ENCODE measurements around the gene TMED7. TPM values are rescaled to one million over a fixed set of nuclear protein-coding genes. Genes with fewer than 3 reads are reported as not detected.

Gene TMED7
- total RNA-seq, 1 donor from 2014 or later: 44.0 TPM

GRCh38 chr5:115621365-115621900 is 4.4 kb downstream of the TMED7 start:
- no peaks in the 10 kb centered on the region for H3K9me3 Mint-ChIP-seq
- no peak overlapping the region for H3K27ac Mint-ChIP-seq
- peaks cover 25% of the 10 kb centered on the region for H3K4me1 Mint-ChIP-seq (ENCODE audit: low read depth)
- H3K4me3 Mint-ChIP-seq: no peak overlapping the region
- H3K36me3 Mint-ChIP-seq (ENCODE audit: low read depth): peaks cover 29% of the 10 kb centered on the region
- H3K27me3 Mint-ChIP-seq (ENCODE audit: insufficient read depth): no peaks in the 10 kb centered on the region
- intact Hi-C loops (cut with micrococcal nuclease): no loop called here
- no peak for DNase-seq (ENCODE audit: low spot score)

- no peak for DNase-seq (ENCODE audit: low spot score)
- H3K9me3 Mint-ChIP-seq: no peaks in the 10 kb centered on the region
- H3K36me3 Mint-ChIP-seq (ENCODE audit: low read depth): peaks cover 42% of the 10 kb centered on the region
- H3K27ac Mint-ChIP-seq: no peak overlapping the region
- no peak overlapping the region for H3K4me3 Mint-ChIP-seq
- peaks cover 10% of the 10 kb centered on the region for H3K4me1 Mint-ChIP-seq (ENCODE audit: low read depth)
- H3K27me3 Mint-ChIP-seq (ENCODE audit: insufficient read depth): no peaks in the 10 kb centered on the region
- intact Hi-C loops (cut with micrococcal nuclease): loop anchor here (1.0 kb wide), 1 partner anchor 9 kb away; the partner anchor contains the start of gene TMED7
These were observed 8.9 kb downstream of the TMED7 start for GRCh38 chr5:115616892-115617291.

GRCh38 chr5:115616472-115616871 is 9.4 kb downstream of the TMED7 start:
- Mint-ChIP-seq H3K27ac (no peak overlapping the region), H3K4me1 (ENCODE audit: low read depth) (peaks cover 8% of the 10 kb centered on the region), H3K36me3 (ENCODE audit: low read depth) (peaks cover 43% of the 10 kb centered on the region), H3K4me3 (no peak overlapping the region), H3K9me3 (no peaks in the 10 kb centered on the region), H3K27me3 (ENCODE audit: insufficient read depth) (no peaks in the 10 kb centered on the region)
- intact Hi-C loops (cut with micrococcal nuclease): loop anchor here (1.0 kb wide), 1 partner anchor 10 kb away; the partner anchor contains the start of gene TMED7
- DNase-seq (ENCODE audit: low spot score): no peak

- Mint-ChIP-seq H3K36me3 (ENCODE audit: low read depth) (peaks cover 30% of the 10 kb centered on the region), H3K27me3 (ENCODE audit: insufficient read depth) (no peaks in the 10 kb centered on the region), H3K4me1 (ENCODE audit: low read depth) (peaks cover 5% of the 10 kb centered on the region), H3K27ac (no peak overlapping the region), H3K4me3 (no peak overlapping the region), H3K9me3 (no peaks in the 10 kb centered on the region)
- intact Hi-C loops (cut with micrococcal nuclease): loop anchor here (1.0 kb wide), 1 partner anchor 11 kb away; no protein-coding TSS in a partner anchor
- DNase-seq (ENCODE audit: low spot score): no peak
These were observed 14.0 kb downstream of the TMED7 start for GRCh38 chr5:115611873-115612272.

GRCh38 chr5:115607935-115608334 is 17.9 kb downstream of the TMED7 start:
- peaks cover 18% of the 10 kb centered on the region for H3K36me3 Mint-ChIP-seq (ENCODE audit: low read depth)
- H3K27me3 Mint-ChIP-seq (ENCODE audit: insufficient read depth): no peaks in the 10 kb centered on the region
- H3K4me1 Mint-ChIP-seq (ENCODE audit: low read depth): peaks cover 8% of the 10 kb centered on the region
- DNase-seq (ENCODE audit: low spot score): no peak
- intact Hi-C loops (cut with micrococcal nuclease): no loop called here
- H3K4me3 Mint-ChIP-seq: no peak overlapping the region
- no peak overlapping the region for H3K27ac Mint-ChIP-seq
- H3K9me3 Mint-ChIP-seq: no peaks in the 10 kb centered on the region

- H3K4me1 Mint-ChIP-seq (ENCODE audit: low read depth): peaks cover 21% of the 10 kb centered on the region
- H3K4me3 Mint-ChIP-seq: no peak overlapping the region
- no peak for DNase-seq (ENCODE audit: low spot score)
- no peaks in the 10 kb centered on the region for H3K27me3 Mint-ChIP-seq (ENCODE audit: insufficient read depth)
- peaks cover 14% of the 10 kb centered on the region for H3K36me3 Mint-ChIP-seq (ENCODE audit: low read depth)
- intact Hi-C loops (cut with micrococcal nuclease): no loop called here
- no peak overlapping the region for H3K27ac Mint-ChIP-seq
- H3K9me3 Mint-ChIP-seq: no peaks in the 10 kb centered on the region
These were observed 20.4 kb downstream of the TMED7 start for GRCh38 chr5:115605436-115605835.

GRCh38 chr5:115602591-115603125 is 23.2 kb downstream of the TMED7 start:
- Mint-ChIP-seq H3K27ac (peak overlapping the region; percentile 80), H3K4me1 (ENCODE audit: low read depth) (peaks cover 35% of the 10 kb centered on the region), H3K9me3 (no peaks in the 10 kb centered on the region), H3K4me3 (peak overlapping the region; percentile 58), H3K27me3 (ENCODE audit: insufficient read depth) (no peaks in the 10 kb centered on the region), H3K36me3 (ENCODE audit: low read depth) (peaks cover 17% of the 10 kb centered on the region)
- intact Hi-C loops (cut with micrococcal nuclease): no loop called here
- no peak for DNase-seq (ENCODE audit: low spot score)

GRCh38 chr5:115601701-115602590 is 23.9 kb downstream of the TMED7 start, which contains the start of gene TICAM2:
TSS of gene TICAM2 (minus strand) at chr5:115602479. CDS start at chr5:115581256, 21,223 bp downstream.
- no peaks in the 10 kb centered on the region for H3K27me3 Mint-ChIP-seq (ENCODE audit: insufficient read depth)
- intact Hi-C loops (cut with micrococcal nuclease): loop anchor here (1.0 to 2.0 kb wide), 8 partner anchors 9 to 239 kb away; partner anchors contain the start of genes AP3S1, ATG12, FEM1C and TMED7
- peaks cover 17% of the 10 kb centered on the region for H3K36me3 Mint-ChIP-seq (ENCODE audit: low read depth)
- peaks cover 35% of the 10 kb centered on the region for H3K4me1 Mint-ChIP-seq (ENCODE audit: low read depth)
- peak; percentile 65 for DNase-seq (ENCODE audit: low spot score)
- H3K27ac Mint-ChIP-seq: peak within 1 kb of the TSS; percentile 80
- H3K4me3 Mint-ChIP-seq: peak within 1 kb of the TSS; percentile 65
- no peaks in the 10 kb centered on the region for H3K9me3 Mint-ChIP-seq

GRCh38 chr5:115600766-115601165 is 25.1 kb downstream of the TMED7 start:
- intact Hi-C loops (cut with micrococcal nuclease): loop anchor here (1.0 to 2.0 kb wide), 8 partner anchors 11 to 241 kb away; partner anchors contain the start of genes AP3S1, ATG12, FEM1C and TMED7
- H3K9me3 Mint-ChIP-seq: no peaks in the 10 kb centered on the region
- DNase-seq (ENCODE audit: low spot score): no peak
- peaks cover 35% of the 10 kb centered on the region for H3K4me1 Mint-ChIP-seq (ENCODE audit: low read depth)
- H3K36me3 Mint-ChIP-seq (ENCODE audit: low read depth): peaks cover 17% of the 10 kb centered on the region
- H3K4me3 Mint-ChIP-seq: peak overlapping the region; percentile 65
- H3K27me3 Mint-ChIP-seq (ENCODE audit: insufficient read depth): no peaks in the 10 kb centered on the region
- H3K27ac Mint-ChIP-seq: no peak overlapping the region

- peaks cover 16% of the 10 kb centered on the region for H3K36me3 Mint-ChIP-seq (ENCODE audit: low read depth)
- peak overlapping the region; percentile 27 for H3K4me3 Mint-ChIP-seq
- peaks cover 35% of the 10 kb centered on the region for H3K4me1 Mint-ChIP-seq (ENCODE audit: low read depth)
- H3K9me3 Mint-ChIP-seq: no peaks in the 10 kb centered on the region
- no peak for DNase-seq (ENCODE audit: low spot score)
- H3K27ac Mint-ChIP-seq: no peak overlapping the region
- intact Hi-C loops (cut with micrococcal nuclease): loop anchor here (2.0 kb wide), 3 partner anchors 13 to 223 kb away; no protein-coding TSS in a partner anchor
- no peaks in the 10 kb centered on the region for H3K27me3 Mint-ChIP-seq (ENCODE audit: insufficient read depth)
These were observed 25.9 kb downstream of the TMED7 start for GRCh38 chr5:115599924-115600323.

GRCh38 chr5:115599502-115599901 is 26.3 kb downstream of the TMED7 start:
- peak overlapping the region; percentile 52 for H3K4me3 Mint-ChIP-seq
- intact Hi-C loops (cut with micrococcal nuclease): no loop called here
- H3K27me3 Mint-ChIP-seq (ENCODE audit: insufficient read depth): no peaks in the 10 kb centered on the region
- H3K27ac Mint-ChIP-seq: no peak overlapping the region
- peaks cover 16% of the 10 kb centered on the region for H3K36me3 Mint-ChIP-seq (ENCODE audit: low read depth)
- DNase-seq (ENCODE audit: low spot score): no peak
- peaks cover 35% of the 10 kb centered on the region for H3K4me1 Mint-ChIP-seq (ENCODE audit: low read depth)
- no peaks in the 10 kb centered on the region for H3K9me3 Mint-ChIP-seq

GRCh38 chr5:115594128-115595047 is 31.4 kb downstream of the TMED7 start:
- Mint-ChIP-seq H3K27ac (no peak overlapping the region), H3K27me3 (ENCODE audit: insufficient read depth) (peaks cover 3% of the 10 kb centered on the region), H3K9me3 (no peaks in the 10 kb centered on the region), H3K36me3 (ENCODE audit: low read depth) (peaks cover 6% of the 10 kb centered on the region), H3K4me3 (no peak overlapping the region), H3K4me1 (ENCODE audit: low read depth) (peaks cover 9% of the 10 kb centered on the region)
- no peak for DNase-seq (ENCODE audit: low spot score)
- intact Hi-C loops (cut with micrococcal nuclease): no loop called here

Measured in activated T-helper 1 cell treated with anti-CD3 and anti-CD28 coated beads, Interleukin-12 subunit alpha, Interleukin-12 subunit beta, Interleukin-2, Interleukin-4 antibody, amounts not matched to agents 30 ng/mL and 10 ng/mL and 1 ng/mL, durations not matched to agents 14 hours and 24 hours and 36 hours (primary cell).